Cardiac muscle cell (in vitro differentiated cells and primary cell): ENCODE measurements around the gene NPHP3. TPM values are rescaled to one million over a fixed set of nuclear protein-coding genes. Genes with fewer than 3 reads are reported as not detected.

Source experiments
- DNase-seq, 2 donors: peaks; one replicate each; pipeline versions ENCODE4 v3.0.0 to v3.0.0-alpha.2; 2010 to 2017; ENCODE audit warnings: low read depth in 1 of 2, low spot score in 1 of 2
- H3K27ac ChIP-seq: fragments of 200-600 bp; sonication (generic); 2 replicates; pipeline ENCODE4 v1.5.1; 2016
- H3K27me3 ChIP-seq: fragments of 200-600 bp; sonication (generic); 2 replicates; pipeline ENCODE4 v1.6.0; 2016; ENCODE audit warnings: control low read depth
- H3K36me3 ChIP-seq: fragments of 200-600 bp; sonication (generic); 2 replicates; pipeline ENCODE4 v1.5.1; 2016; ENCODE audit warnings: control low read depth
- H3K4me1 ChIP-seq: fragments of 200-600 bp; sonication (generic); 2 replicates; pipeline ENCODE4 v1.8.1; 2017; ENCODE audit warnings: low read depth, mild to moderate bottlenecking, mixed run types
- H3K4me3 ChIP-seq: fragments of 200-600 bp; sonication (generic); 2 replicates; pipeline ENCODE4 v1.5.1; 2016; ENCODE audit warnings: mild to moderate bottlenecking
- H3K9me3 ChIP-seq: fragments of 200-600 bp; sonication (generic); 2 replicates; pipeline ENCODE4 v1.5.1; 2017; ENCODE audit warnings: low read depth, mild to moderate bottlenecking, control low read depth
- polyA plus RNA-seq: library from polyadenylated mRNA; unstranded; fragments of >200 nt; fragmentation: Nextera tagmentation; extraction: Ambion mirVana; gene quantifications from 2 replicates; pipeline ENCODE4 v1.2.1, GENCODE V29; 2016
- total RNA-seq: library from RNA; depleted of rRNA; stranded (reverse); fragments of >200 nt; gene quantifications from 2 replicates; pipeline ENCODE4 v1.2.3, GENCODE V29; 2016
- TF ChIP-seq, protein P1 (sequence below): IDR thresholded peaks from 2 replicates; pipeline ENCODE4 v1.5.1; 2012; ENCODE audit warnings: low read depth, mild to moderate bottlenecking, low read length

Gene NPHP3
- total and polyA plus RNA-seq, 2 experiments from 2014 or later: 21.1 to 74.1 TPM

DNA sequence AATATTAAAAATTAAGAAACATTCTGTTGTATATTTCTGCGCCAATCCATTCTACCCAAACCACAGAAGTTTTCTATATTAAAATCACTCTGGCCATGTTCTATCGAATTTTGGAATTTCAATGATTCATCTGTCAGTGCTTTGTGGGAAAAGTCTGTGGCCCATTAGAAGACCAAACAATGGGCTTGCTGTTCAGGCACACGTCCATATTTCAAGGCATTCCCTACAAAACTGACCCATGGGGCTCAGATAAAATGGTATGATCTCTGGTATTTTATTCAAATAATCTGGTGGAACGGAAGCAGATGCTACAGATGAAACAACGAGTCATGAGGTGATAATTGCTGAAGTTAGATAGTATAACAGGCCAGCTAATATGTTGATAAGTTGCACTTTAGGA lies 12.4 kb downstream of the NPHP3 start:
- TF ChIP-seq, protein P1, sequence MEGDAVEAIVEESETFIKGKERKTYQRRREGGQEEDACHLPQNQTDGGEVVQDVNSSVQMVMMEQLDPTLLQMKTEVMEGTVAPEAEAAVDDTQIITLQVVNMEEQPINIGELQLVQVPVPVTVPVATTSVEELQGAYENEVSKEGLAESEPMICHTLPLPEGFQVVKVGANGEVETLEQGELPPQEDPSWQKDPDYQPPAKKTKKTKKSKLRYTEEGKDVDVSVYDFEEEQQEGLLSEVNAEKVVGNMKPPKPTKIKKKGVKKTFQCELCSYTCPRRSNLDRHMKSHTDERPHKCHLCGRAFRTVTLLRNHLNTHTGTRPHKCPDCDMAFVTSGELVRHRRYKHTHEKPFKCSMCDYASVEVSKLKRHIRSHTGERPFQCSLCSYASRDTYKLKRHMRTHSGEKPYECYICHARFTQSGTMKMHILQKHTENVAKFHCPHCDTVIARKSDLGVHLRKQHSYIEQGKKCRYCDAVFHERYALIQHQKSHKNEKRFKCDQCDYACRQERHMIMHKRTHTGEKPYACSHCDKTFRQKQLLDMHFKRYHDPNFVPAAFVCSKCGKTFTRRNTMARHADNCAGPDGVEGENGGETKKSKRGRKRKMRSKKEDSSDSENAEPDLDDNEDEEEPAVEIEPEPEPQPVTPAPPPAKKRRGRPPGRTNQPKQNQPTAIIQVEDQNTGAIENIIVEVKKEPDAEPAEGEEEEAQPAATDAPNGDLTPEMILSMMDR: no peak
- Histone ChIP-seq H3K36me3 (peaks cover 31% of the 10 kb centered on the region), H3K4me1 (no peaks in the 10 kb centered on the region), H3K27me3 (no peaks in the 10 kb centered on the region), H3K9me3 (no peaks in the 10 kb centered on the region), H3K4me3 (no peak overlapping the region), H3K27ac (no peak overlapping the region)
- DNase-seq: peak in 1 of 2 donors; percentile 50

DNA sequence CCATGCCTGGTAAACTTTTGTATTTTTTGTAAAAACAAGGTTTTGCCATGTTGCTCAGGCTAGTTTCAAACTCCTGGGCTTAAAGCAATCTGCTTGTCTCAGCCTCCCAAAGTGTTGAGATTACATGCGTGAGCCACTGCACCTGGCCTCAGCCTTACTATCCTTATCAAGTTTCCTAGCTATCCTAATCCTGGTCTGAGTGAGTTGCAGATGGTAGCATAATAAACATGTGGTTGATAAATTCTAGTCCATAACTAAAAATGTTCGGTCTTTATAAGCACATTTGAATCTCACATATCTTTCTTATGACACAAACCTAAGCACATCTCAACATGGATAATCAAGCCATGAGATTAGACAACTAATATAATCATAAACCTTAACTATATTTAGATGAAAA lies 18.5 kb downstream of the NPHP3 start:
- Histone ChIP-seq H3K4me3 (no peak overlapping the region), H3K9me3 (no peaks in the 10 kb centered on the region), H3K27ac (no peak overlapping the region), H3K36me3 (peaks cover 61% of the 10 kb centered on the region), H3K27me3 (no peaks in the 10 kb centered on the region), H3K4me1 (no peaks in the 10 kb centered on the region)
- DNase-seq: no peak
- TF ChIP-seq, protein P1: no peak

DNA sequence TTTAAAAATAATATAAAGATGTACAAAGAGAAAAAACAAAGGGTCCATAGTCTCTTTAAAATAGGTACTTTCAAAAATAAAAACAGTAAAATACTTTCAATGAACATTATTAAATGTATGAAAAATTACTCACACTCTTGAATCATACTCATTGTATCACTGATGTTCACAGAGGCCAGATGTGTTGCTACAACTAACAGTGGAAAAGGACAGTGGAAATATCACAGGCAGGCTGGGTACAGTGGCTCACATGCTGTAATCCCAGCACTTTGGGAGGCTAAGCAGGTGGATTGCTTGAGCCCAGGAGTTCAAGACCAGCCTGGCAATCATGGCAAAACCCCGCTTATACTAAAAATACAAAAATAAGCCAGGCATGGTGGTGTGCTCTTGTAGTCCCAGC lies 26.8 kb downstream of the NPHP3 start:
- Histone ChIP-seq H3K36me3 (peaks cover 65% of the 10 kb centered on the region), H3K4me1 (peaks cover 1% of the 10 kb centered on the region), H3K27me3 (no peaks in the 10 kb centered on the region), H3K27ac (no peak overlapping the region), H3K4me3 (no peak overlapping the region), H3K9me3 (no peaks in the 10 kb centered on the region)
- peak in 1 of 2 donors; percentile 4 for DNase-seq
- TF ChIP-seq, protein P1: no peak

DNA sequence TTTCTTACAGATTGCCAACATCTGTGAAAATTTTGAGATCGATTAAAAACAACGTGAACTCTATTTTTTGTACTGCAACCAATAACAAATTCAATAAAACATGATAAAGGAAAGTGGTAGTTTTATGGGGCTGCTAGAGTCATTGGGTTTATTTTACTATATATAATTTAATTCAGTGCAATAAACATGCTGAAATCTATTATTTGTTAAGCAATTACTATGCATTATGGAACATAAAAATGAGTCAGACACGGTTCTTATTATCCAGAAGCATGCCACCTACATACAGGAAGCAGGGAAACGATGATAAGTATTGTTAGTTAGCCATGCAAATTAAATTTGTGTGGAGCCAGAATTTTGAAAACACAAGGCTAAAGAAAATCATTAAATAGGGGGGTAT lies 27.2 kb downstream of the NPHP3 start:
- TF ChIP-seq, protein P1: no peak
- Histone ChIP-seq H3K9me3 (no peaks in the 10 kb centered on the region), H3K27me3 (no peaks in the 10 kb centered on the region), H3K36me3 (peaks cover 65% of the 10 kb centered on the region), H3K4me3 (no peak overlapping the region), H3K4me1 (peaks cover 5% of the 10 kb centered on the region), H3K27ac (peak overlapping the region; percentile 4)
- DNase-seq: no peak

DNA sequence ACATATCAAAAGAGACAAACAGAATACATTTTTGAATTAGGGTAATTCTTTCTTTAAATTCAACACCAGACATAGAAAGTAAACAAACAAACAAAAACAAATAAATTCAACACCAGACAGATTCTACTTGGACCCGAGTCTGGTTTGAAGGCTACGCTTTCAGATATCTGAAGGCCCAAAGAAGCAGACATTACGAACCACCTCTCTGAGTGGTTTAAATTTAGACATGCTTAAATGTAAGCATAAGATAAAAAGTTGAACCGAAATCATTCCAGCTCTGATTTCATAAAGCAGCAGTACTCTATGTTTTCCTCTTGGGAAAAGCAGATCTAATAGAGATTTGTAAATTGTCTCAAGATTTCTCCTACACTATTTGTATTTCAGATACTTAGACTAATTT lies 32.2 kb downstream of the NPHP3 start:
- H3K36me3 ChIP-seq: peaks cover 79% of the 10 kb centered on the region
- no peaks in the 10 kb centered on the region for H3K9me3 ChIP-seq
- TF ChIP-seq, protein P1: no peak

DNA sequence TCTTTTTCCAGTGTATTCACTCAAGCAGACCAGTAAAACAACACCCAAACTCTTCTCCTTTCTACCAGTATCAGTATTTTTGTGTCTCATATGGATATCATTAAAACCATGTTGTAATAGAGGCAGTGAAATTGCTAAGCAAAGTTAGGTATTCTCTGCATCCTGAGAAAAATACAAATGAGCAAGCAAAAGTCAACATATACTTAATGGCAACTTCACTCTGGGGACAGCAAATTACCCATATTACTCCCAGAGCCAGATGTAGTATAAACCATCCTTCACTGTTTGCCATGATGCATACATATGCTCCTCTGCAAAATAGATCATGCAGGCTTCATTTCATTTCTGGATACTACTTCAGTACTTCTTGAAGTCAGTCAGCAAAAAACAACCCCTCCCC lies 40.0 kb downstream of the NPHP3 start:
- no peak for DNase-seq
- no peak overlapping the region for H3K27ac ChIP-seq
- H3K36me3 ChIP-seq: peaks cover 66% of the 10 kb centered on the region
- no peaks in the 10 kb centered on the region for H3K27me3 ChIP-seq
- no peaks in the 10 kb centered on the region for H3K4me1 ChIP-seq
- H3K4me3 ChIP-seq: no peak overlapping the region
- no peaks in the 10 kb centered on the region for H3K9me3 ChIP-seq
- TF ChIP-seq, protein P1: no peak

More for the DNA sequence above, 32.2 kb downstream of the NPHP3 start:
- Histone ChIP-seq H3K4me1 (peaks cover 9% of the 10 kb centered on the region), H3K27me3 (no peaks in the 10 kb centered on the region), H3K27ac (peak overlapping the region; percentile 69), H3K4me3 (no peak overlapping the region)
- DNase-seq: peak in 1 of 2 donors; percentile 3
